RWPE2 (cell line): Measurements from ENCODE around the gene HECW1.
A peak's percentile ranks its signal among the peaks of the same experiment; 100 is the strongest.

Experiments
- ATAC-seq: fragments of 200-7000 bp; cut with Tn5 transposase; 3 replicates; pipeline ENCODE4 v1.9.1; 2021; ENCODE audit warnings: low read depth
- DNase-seq: peaks from one replicate; pipeline ENCODE4 v3.0.0-alpha.2; 2020; ENCODE audit warnings: low spot score
- H3K27ac ChIP-seq: fragments of 450-650 bp; 2 replicates; pipeline ENCODE4 v1.5.1; 2017; ENCODE audit warnings: mild to moderate bottlenecking; ENCODE audit not compliant: poor library complexity, severe bottlenecking
- H3K27me3 ChIP-seq: fragments of 250-450 bp; sonication (Bioruptor Pico); 2 replicates; pipeline ENCODE4 v1.5.1; 2021; ENCODE audit warnings: mild to moderate bottlenecking, moderate library complexity; ENCODE audit not compliant: insufficient read depth, poor library complexity, severe bottlenecking
- H3K36me3 ChIP-seq: fragments of 250-450 bp; sonication (Bioruptor Pico); 2 replicates; pipeline ENCODE4 v1.5.1; 2020; ENCODE audit warnings: low read depth, mild to moderate bottlenecking, moderate library complexity
- H3K4me1 ChIP-seq: fragments of 250-450 bp; sonication (Bioruptor Pico); 2 replicates; pipeline ENCODE4 v1.5.1; 2021; ENCODE audit warnings: mild to moderate bottlenecking, moderate library complexity; ENCODE audit not compliant: insufficient read depth, poor library complexity, severe bottlenecking
- H3K4me3 ChIP-seq: fragments of 250-450 bp; sonication (Bioruptor Pico); 2 replicates; pipeline ENCODE4 v1.5.1; 2021; ENCODE audit warnings: mild to moderate bottlenecking, moderate library complexity; ENCODE audit not compliant: severe bottlenecking
- H3K9me3 ChIP-seq: fragments of 250-450 bp; sonication (Bioruptor Pico); 2 replicates; pipeline ENCODE4 v1.5.1; 2021; ENCODE audit warnings: mild to moderate bottlenecking, moderate library complexity; ENCODE audit not compliant: severe bottlenecking
- CTCF ChIP-seq: fragments of 450-650 bp; IDR thresholded peaks from one replicate; pipeline ENCODE4 v1.5.1; 2017; ENCODE audit warnings: mild to moderate bottlenecking, moderate library complexity; ENCODE audit not compliant: poor library complexity, severe bottlenecking

HECW1 gene

GRCh38 chr7:43460733-43461348 is 348.4 kb downstream of the HECW1 start:
- no peak overlapping the region for H3K27ac ChIP-seq
- no peaks in the 10 kb centered on the region for H3K9me3 ChIP-seq
- peaks cover 18% of the 10 kb centered on the region for H3K4me1 ChIP-seq
- ATAC-seq (no peak), DNase-seq (no peak)
- no peak overlapping the region for H3K4me3 ChIP-seq
- TF ChIP-seq CTCF, result no peak
- no peaks in the 10 kb centered on the region for H3K36me3 ChIP-seq
- no peaks in the 10 kb centered on the region for H3K27me3 ChIP-seq

- no peaks in the 10 kb centered on the region for H3K27me3 ChIP-seq
- H3K4me1 ChIP-seq, result peaks cover 18% of the 10 kb centered on the region
- H3K4me3 ChIP-seq, result no peak overlapping the region
- DNase-seq, result no peak
- ATAC-seq, result no peak
- H3K27ac ChIP-seq, result no peak overlapping the region
- no peaks in the 10 kb centered on the region for H3K9me3 ChIP-seq
- no peaks in the 10 kb centered on the region for H3K36me3 ChIP-seq
- no peak for TF ChIP-seq CTCF
These were observed 349.0 kb downstream of the HECW1 start for GRCh38 chr7:43461349-43462024.

DNA sequence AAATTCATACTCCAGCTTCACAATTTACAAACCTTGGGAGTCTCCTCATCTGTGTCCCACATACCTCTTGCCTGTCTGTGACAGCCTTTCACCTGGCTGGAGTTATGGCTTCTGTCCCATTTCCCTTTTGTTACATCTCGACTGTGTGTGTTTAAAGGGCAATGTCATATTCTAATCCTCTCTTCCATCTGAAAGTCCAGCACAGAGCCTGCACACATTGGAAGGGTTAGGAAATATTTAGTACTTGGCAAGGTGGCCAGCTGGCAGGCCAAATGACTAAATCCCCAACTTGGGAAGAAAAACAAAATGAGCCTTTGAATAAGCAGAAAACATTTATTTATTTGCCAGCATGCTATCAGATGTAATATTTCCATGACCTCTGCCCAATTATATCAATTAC is 350.4 kb downstream of the HECW1 start:
- DNase-seq (no peak), ATAC-seq (no peak)
- no peaks in the 10 kb centered on the region for H3K9me3 ChIP-seq
- TF ChIP-seq CTCF, result no peak
- peaks cover 18% of the 10 kb centered on the region for H3K4me1 ChIP-seq
- no peaks in the 10 kb centered on the region for H3K36me3 ChIP-seq
- H3K4me3 ChIP-seq, result no peak overlapping the region
- H3K27ac ChIP-seq, result no peak overlapping the region
- no peaks in the 10 kb centered on the region for H3K27me3 ChIP-seq

DNA sequence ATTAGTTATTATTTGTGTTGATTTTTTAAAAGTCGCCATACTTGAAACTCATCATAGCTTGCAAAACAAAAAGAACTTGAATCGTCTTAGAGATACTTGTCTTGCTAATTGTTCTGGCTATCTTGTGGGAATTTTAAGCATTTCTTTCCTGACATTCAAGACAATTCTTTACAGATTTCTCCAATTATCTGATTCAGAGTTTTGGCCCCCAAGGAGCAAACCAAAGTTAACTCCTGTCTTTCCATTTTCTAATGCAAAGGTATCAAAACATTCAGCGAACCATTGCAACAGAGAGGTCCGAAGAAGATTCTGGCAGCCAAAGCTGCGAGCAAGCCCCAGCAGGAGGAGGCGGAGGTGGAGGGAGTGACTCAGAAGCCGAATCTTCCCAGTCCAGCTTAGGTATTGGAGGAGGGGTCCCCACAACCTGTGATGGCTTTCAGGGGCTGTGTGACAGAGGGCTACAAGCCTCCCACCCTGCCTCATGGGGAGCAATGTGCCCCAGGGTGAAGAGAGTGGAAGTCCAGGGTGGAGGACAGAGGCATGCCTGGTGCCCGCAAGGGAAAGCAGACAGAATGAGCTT is 351.0 kb downstream of the HECW1 start:
- no peak for TF ChIP-seq CTCF
- H3K36me3 ChIP-seq, result no peaks in the 10 kb centered on the region
- H3K4me3 ChIP-seq, result no peak overlapping the region
- DNase-seq (no peak), ATAC-seq (peak; percentile 88)
- no peaks in the 10 kb centered on the region for H3K27me3 ChIP-seq
- no peaks in the 10 kb centered on the region for H3K9me3 ChIP-seq
- peaks cover 18% of the 10 kb centered on the region for H3K4me1 ChIP-seq
- peak overlapping the region; percentile 14 for H3K27ac ChIP-seq
